ENCODE data around the gene KIR2DL4. TPM values are rescaled to one million over a fixed set of nuclear protein-coding genes. Genes with fewer than 3 reads are reported as not detected.
A peak's percentile ranks its signal among the peaks of the same experiment; 100 is the strongest.
"Not testable (repeated sequence)": the region's sequence is repeated elsewhere in the genome, so short reads cannot be mapped to it uniquely, and the experiment has no call there.

Gene KIR2DL4
- under 1 TPM in 1 of 2 donors, not detected in 1; 0.76 TPM for total RNA-seq
- polyA plus RNA-seq (ENCODE audit: insufficient read length in 6 of 6), result not detected
- long read RNA-seq, donor 1, result 0 reads
- long read RNA-seq, donor 2, result 0 reads
- long read RNA-seq, donor 3, result 0 reads
- long read RNA-seq, donor 4, partial matches to known transcripts, result 0 of 1 reads
- long read RNA-seq, donor 4, other reads (novel, unspliced or antisense), result 1 of 1 reads
- long read RNA-seq, donor 5, result 0 reads
- long read RNA-seq, donor 6, result 0 reads
- long read RNA-seq, donor 7, result 0 reads
- long read RNA-seq, donor 8, result 0 reads
- long read RNA-seq, donor 9, result 0 reads
- long read RNA-seq, donor 10, partial matches to known transcripts, result 0 of 2 reads
- long read RNA-seq, donor 10, other reads (novel, unspliced or antisense), result 2 of 2 reads
- long read RNA-seq, donor 11, result 0 reads
- long read RNA-seq, donor 12, result 0 reads

DNA sequence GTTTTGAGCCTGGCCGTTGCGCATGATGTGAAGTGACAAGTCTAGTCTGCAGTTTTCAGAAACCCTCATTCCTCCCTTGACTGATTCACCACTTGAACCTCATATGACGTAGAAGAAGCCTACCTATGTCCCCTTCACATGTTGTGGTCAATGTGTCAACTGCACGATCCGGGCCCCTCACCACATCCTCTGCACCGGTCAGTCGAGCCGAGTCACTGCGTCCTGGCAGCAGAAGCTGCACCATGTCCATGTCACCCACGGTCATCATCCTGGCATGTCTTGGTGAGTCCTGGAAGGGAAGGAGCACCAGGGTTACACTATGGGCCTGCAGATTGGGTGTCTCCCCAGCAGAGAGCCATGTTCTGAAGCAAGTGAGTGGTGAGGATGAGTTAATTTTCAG, at the start of gene KIR2DL4:
KIR2DL4 (plus strand) TSS at position 201 of the 400 bp plus-strand sequence; CDS start at position 243, 42 bp downstream.
- Histone ChIP-seq H3K27me3 (peaks cover 0 to 46% of the 10 kb centered on the region in 2 donors), H3K4me1 (no peaks in the 10 kb centered on the region), H3K27ac (no peak within 1 kb of the TSS), H3K4me3 (no peak within 1 kb of the TSS), H3K9me3 (no peaks in the 10 kb centered on the region), H3K36me3 (no peaks in the 10 kb centered on the region)
- intact Hi-C loops (cut with DNase I), result no loop called here
- DNase-seq (no peak), ATAC-seq (no peak)
- TF ChIP-seq, protein P1, sequence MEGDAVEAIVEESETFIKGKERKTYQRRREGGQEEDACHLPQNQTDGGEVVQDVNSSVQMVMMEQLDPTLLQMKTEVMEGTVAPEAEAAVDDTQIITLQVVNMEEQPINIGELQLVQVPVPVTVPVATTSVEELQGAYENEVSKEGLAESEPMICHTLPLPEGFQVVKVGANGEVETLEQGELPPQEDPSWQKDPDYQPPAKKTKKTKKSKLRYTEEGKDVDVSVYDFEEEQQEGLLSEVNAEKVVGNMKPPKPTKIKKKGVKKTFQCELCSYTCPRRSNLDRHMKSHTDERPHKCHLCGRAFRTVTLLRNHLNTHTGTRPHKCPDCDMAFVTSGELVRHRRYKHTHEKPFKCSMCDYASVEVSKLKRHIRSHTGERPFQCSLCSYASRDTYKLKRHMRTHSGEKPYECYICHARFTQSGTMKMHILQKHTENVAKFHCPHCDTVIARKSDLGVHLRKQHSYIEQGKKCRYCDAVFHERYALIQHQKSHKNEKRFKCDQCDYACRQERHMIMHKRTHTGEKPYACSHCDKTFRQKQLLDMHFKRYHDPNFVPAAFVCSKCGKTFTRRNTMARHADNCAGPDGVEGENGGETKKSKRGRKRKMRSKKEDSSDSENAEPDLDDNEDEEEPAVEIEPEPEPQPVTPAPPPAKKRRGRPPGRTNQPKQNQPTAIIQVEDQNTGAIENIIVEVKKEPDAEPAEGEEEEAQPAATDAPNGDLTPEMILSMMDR (IDR thresholded peaks at IDR 0.05), result no peak

GRCh38 chr19:54756204-54757110, 47.0 kb upstream of the KIR2DL4 start:
- DNase-seq; ATAC-seq; H3K27ac ChIP-seq; H3K9me3 ChIP-seq; intact Hi-C loops (cut with DNase I); H3K4me1 ChIP-seq; H3K36me3 ChIP-seq; H3K4me3 ChIP-seq; H3K27me3 ChIP-seq: not testable (repeated sequence)

- H3K4me1 ChIP-seq; H3K36me3 ChIP-seq; ATAC-seq; DNase-seq; H3K4me3 ChIP-seq; H3K27me3 ChIP-seq; H3K9me3 ChIP-seq; intact Hi-C loops (cut with DNase I): not testable (repeated sequence)
- peak overlapping the region in 1 of 2 donors; percentile 50 for H3K27ac ChIP-seq
Observed at GRCh38 chr19:54758577-54758976, 44.8 kb upstream of the KIR2DL4 start.

DNA sequence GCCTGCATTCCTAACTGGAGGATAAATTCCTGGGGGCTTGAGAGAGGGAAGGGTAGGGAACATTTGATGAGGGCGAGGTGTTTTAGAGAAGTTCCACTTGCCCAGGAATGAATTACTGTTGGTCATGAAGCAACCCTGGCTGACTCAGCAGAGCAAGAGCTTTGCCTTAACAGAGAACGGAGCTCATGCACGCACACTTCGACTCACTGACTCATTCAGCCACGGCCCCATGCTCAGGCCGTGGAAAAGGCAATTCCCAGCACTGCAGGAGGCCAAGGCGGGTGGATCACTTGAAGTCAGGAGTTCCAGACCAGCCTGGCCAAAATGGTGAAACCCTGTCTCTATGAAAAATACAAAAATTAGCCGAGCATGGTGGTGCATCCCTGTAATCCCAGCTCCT, 39.2 kb upstream of the KIR2DL4 start:
- H3K27me3 ChIP-seq; ATAC-seq; H3K36me3 ChIP-seq; H3K9me3 ChIP-seq; intact Hi-C loops (cut with DNase I); H3K4me3 ChIP-seq; H3K4me1 ChIP-seq: not testable (repeated sequence)
- peak overlapping the region in 1 of 2 donors; percentile 61 for H3K27ac ChIP-seq
- DNase-seq, result peak in 1 of 4 donors; percentile 39

- intact Hi-C loops (cut with DNase I); H3K27ac ChIP-seq; ATAC-seq; H3K36me3 ChIP-seq; DNase-seq; H3K9me3 ChIP-seq; H3K4me1 ChIP-seq; H3K4me3 ChIP-seq; H3K27me3 ChIP-seq: not testable (repeated sequence)
Observed at GRCh38 chr19:54766464-54766863, 36.9 kb upstream of the KIR2DL4 start.

DNA sequence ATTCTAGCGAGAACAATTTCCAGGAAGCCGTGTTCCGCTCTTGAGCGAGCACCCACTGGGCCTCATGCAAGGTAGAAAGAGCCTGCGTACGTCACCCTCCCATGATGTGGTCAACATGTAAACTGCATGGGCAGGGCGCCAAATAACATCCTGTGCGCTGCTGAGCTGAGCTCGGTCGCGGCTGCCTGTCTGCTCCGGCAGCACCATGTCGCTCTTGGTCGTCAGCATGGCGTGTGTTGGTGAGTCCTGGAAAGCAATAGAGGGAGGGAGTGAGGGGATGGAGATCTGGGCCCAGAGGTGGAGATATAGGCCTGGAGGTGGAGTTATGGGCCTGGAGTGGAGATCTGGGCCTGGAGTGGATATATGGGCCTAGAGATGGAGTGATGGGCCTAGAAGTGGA, 33.8 kb upstream of the KIR2DL4 start, which contains the start of gene KIR2DL1:
KIR2DL1 (plus strand) TSS at position 148 of the 400 bp plus-strand sequence; CDS start at position 206, 58 bp downstream.
- H3K4me3 ChIP-seq; H3K27me3 ChIP-seq; H3K4me1 ChIP-seq; H3K36me3 ChIP-seq; intact Hi-C loops (cut with DNase I); H3K9me3 ChIP-seq; H3K27ac ChIP-seq; DNase-seq; ATAC-seq: not testable (repeated sequence)

GRCh38 chr19:54770511-54770910, 32.9 kb upstream of the KIR2DL4 start:
- H3K27ac ChIP-seq; H3K36me3 ChIP-seq; ATAC-seq; H3K4me3 ChIP-seq; H3K9me3 ChIP-seq; H3K27me3 ChIP-seq; H3K4me1 ChIP-seq; DNase-seq; intact Hi-C loops (cut with DNase I): not testable (repeated sequence)

- H3K9me3 ChIP-seq; H3K36me3 ChIP-seq; DNase-seq; H3K27ac ChIP-seq; ATAC-seq; H3K4me3 ChIP-seq; intact Hi-C loops (cut with DNase I); H3K27me3 ChIP-seq; H3K4me1 ChIP-seq: not testable (repeated sequence)
Observed at GRCh38 chr19:54771018-54771960, 32.1 kb upstream of the KIR2DL4 start.

DNA sequence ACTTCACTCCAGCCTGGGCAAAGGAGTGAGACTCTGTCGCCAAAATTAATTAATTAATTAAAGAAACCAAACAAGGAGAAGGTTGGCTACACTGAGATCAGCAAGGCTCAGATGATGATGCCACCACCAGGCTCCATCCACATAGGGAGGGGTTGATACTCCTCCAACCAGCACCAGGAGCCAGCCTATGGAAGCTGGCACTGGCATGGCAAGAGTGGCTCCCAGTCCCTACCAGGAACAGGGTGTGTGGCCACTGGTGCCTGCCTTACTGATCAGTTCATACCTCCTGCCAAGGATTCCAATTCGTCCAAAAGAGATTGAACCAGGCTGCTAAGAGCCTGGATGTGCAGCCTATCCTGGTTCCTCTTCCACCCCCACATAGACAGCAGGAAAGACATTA, 30.7 kb upstream of the KIR2DL4 start:
- intact Hi-C loops (cut with DNase I); H3K4me1 ChIP-seq; ATAC-seq; DNase-seq; H3K9me3 ChIP-seq; H3K4me3 ChIP-seq; H3K36me3 ChIP-seq; H3K27me3 ChIP-seq; H3K27ac ChIP-seq: not testable (repeated sequence)

GRCh38 chr19:54775095-54775815, 28.2 kb upstream of the KIR2DL4 start:
- DNase-seq; ATAC-seq; intact Hi-C loops (cut with DNase I): not testable (repeated sequence)

More at GRCh38 chr19:54775095-54775815, 28.2 kb upstream of the KIR2DL4 start:
- not testable (repeated sequence) for H3K4me3 ChIP-seq, H3K36me3 ChIP-seq, H3K27ac ChIP-seq, H3K9me3 ChIP-seq, H3K27me3 ChIP-seq, H3K4me1 ChIP-seq

Measured in left lung (tissue), 14 donors.